Prostate gland (tissue), 2 donors: ENCODE measurements around the gene SAAL1. TPM values are rescaled to one million over a fixed set of nuclear protein-coding genes. Genes with fewer than 3 reads are reported as not detected.

Experiments
- DNase-seq: peaks from one replicate; pipeline ENCODE4 v3.0.0-alpha.2; 2019; ENCODE audit warnings: low spot score
- H3K27ac ChIP-seq, 2 donors: fragments of 200-600 bp; sonication (generic); 2 replicates each; pipeline ENCODE4 v1.5.1; 2017 to 2019
- H3K27me3 ChIP-seq: fragments of 200-600 bp; sonication (generic); replicated peaks from 2 replicates; pipeline ENCODE4 v1.5.1; 2019; ENCODE audit not compliant: insufficient read depth
- H3K36me3 ChIP-seq, 2 donors: fragments of 200-600 bp; sonication (generic); 1 replicate in 1 of 2; 2 replicates in 1 of 2; pipeline versions ENCODE4 v1.5.1 to v1.8.1; 2017 to 2019
- H3K4me1 ChIP-seq: fragments of 200-600 bp; sonication (generic); replicated peaks from 2 replicates; pipeline ENCODE4 v1.5.1; 2019
- H3K4me3 ChIP-seq, 2 donors: fragments of 200-600 bp; sonication (generic); 2 replicates each; pipeline ENCODE4 v1.5.1; 2017 to 2019
- H3K9me3 ChIP-seq: fragments of 200-600 bp; sonication (generic); 2 replicates; pipeline ENCODE4 v1.5.1; 2017
- CTCF ChIP-seq, 4 experiments: fragments of 200-600 bp in 2 of 4; fragments of 450-650 bp in 2 of 4; sonication (generic) in 2 of 4; IDR thresholded peaks; 1 replicate in 3 of 4; 2 replicates in 1 of 4; pipeline ENCODE4 v1.5.1; 2016 to 2019; ENCODE audit warnings: antibody characterized with exemption in 4 of 4, mild to moderate bottlenecking in 2 of 4, moderate library complexity in 2 of 4
- POLR2A ChIP-seq: fragments of 450-650 bp; IDR thresholded peaks from one replicate; pipeline ENCODE4 v1.6.1; 2016; ENCODE audit warnings: antibody characterized with exemption, mild to moderate bottlenecking
- POLR2AphosphoS5 ChIP-seq: sonication (generic); formaldehyde crosslinking; IDR thresholded peaks from one replicate; pipeline ENCODE4 v1.6.1; 2017; ENCODE audit warnings: antibody characterized with exemption
- WGBS: methylation state at CpG from one replicate; pipeline ENCODE4 v1.1.5; 2018; 5-methylcytosine and 5-hydroxymethylcytosine counted together
- intact Hi-C: fragments of 100-400 bp; cut with DNase I; formaldehyde crosslinking; loops from one replicate; pipeline ENCODE4 v1.14.2; 2022
- total RNA-seq, 2 donors: library from RNA; depleted of rRNA; stranded (reverse); fragments of >200 nt; gene quantifications; one replicate each; pipeline ENCODE4 v1.1.0, GENCODE V29; 2016

The SAAL1 gene, protein sequence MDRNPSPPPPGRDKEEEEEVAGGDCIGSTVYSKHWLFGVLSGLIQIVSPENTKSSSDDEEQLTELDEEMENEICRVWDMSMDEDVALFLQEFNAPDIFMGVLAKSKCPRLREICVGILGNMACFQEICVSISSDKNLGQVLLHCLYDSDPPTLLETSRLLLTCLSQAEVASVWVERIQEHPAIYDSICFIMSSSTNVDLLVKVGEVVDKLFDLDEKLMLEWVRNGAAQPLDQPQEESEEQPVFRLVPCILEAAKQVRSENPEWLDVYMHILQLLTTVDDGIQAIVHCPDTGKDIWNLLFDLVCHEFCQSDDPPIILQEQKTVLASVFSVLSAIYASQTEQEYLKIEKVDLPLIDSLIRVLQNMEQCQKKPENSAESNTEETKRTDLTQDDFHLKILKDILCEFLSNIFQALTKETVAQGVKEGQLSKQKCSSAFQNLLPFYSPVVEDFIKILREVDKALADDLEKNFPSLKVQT
- total RNA-seq: 10 to 100 TPM; 11.2 to 25.8 TPM

- WGBS: 7% methylated on average over 29 of the region's 48 CpGs
- Histone ChIP-seq H3K4me3 (peak within 1 kb of the TSS; percentile 89 to 98), H3K4me1 (no peaks in the 10 kb centered on the region), H3K27ac (peak within 1 kb of the TSS; percentile 54 to 63), H3K27me3 (no peaks in the 10 kb centered on the region), H3K9me3 (no peaks in the 10 kb centered on the region), H3K36me3 (no peaks in the 10 kb centered on the region)
- peak; percentile 76 for DNase-seq
- TF ChIP-seq POLR2A (no peak), CTCF (IDR thresholded peaks at IDR 0.05) (peak; percentile 47 to 80 (median 76)), POLR2AphosphoS5 (peak; percentile 69)
- intact Hi-C loops: loop anchor here (5.0 kb wide), 2 partner anchors 94 to 114 kb away; partner anchors contain the start of gene SERGEF
These were observed at the start of gene SAAL1 for GRCh38 chr11:18105802-18106574. SAAL1 (minus strand) TSS chr11:18106082; CDS start chr11:18106041, 41 bp downstream.

DNA sequence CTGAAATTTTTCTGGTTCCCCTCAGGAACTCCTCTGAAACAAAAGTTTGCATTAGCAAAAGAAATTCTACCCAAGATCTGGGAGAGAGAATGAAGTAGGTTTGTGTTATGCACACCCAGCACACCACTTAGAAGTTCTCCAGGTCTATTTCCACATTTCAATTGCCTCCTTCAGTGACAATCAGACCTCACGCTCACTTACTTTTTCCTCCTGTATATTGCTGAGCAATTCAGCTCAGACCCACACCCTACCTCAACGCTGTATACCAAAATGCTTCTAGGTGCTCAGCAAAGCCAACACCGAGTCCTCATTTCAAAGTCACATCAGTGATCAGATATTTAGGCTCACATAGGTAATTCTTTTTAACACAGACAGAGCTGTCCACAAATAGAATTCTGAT lies 45.7 kb upstream of the SAAL1 start:
- TF ChIP-seq POLR2AphosphoS5 (no peak), CTCF (IDR thresholded peaks at IDR 0.05) (no peak), POLR2A (no peak)

GRCh38 chr11:18145837-18146236 lies 40.0 kb upstream of the SAAL1 start:
- DNase-seq: no peak
- 62% methylated on average over 3 of the region's 3 CpGs for WGBS
- Histone ChIP-seq H3K27me3 (no peaks in the 10 kb centered on the region), H3K4me3 (no peak overlapping the region), H3K36me3 (no peaks in the 10 kb centered on the region), H3K27ac (no peak overlapping the region), H3K9me3 (no peaks in the 10 kb centered on the region), H3K4me1 (no peaks in the 10 kb centered on the region)
- intact Hi-C loops: no loop called here
- TF ChIP-seq POLR2A (no peak), CTCF (IDR thresholded peaks at IDR 0.05) (no peak), POLR2AphosphoS5 (no peak)

More for the DNA sequence above, 45.7 kb upstream of the SAAL1 start:
- H3K36me3 ChIP-seq: no peaks in the 10 kb centered on the region
- H3K27me3 ChIP-seq: no peaks in the 10 kb centered on the region
- WGBS: 83% methylated on average over 3 of the region's 3 CpGs
- no peaks in the 10 kb centered on the region for H3K4me1 ChIP-seq
- intact Hi-C loops: no loop called here
- no peak overlapping the region for H3K27ac ChIP-seq
- no peak for DNase-seq
- no peaks in the 10 kb centered on the region for H3K9me3 ChIP-seq
- H3K4me3 ChIP-seq: no peak overlapping the region

DNA sequence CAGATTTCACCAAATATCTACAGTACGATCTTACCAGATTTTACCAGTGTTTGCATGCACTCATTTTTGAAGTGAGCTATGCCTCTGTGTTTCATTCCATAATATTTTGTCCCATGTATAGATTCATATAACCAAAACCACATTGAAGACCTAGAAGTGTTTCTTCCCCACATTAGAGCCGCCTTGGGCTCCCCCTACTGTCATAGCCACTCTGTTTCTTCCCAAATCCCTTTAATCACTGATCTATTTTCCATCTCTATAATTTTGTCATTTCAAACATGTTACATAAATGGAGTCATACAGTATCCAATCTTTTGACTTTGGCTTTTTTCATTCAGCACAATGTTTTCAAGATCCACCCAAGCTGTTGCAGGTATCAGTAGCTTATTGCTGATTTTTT lies 39.1 kb upstream of the SAAL1 start:
- Histone ChIP-seq H3K27ac (no peak overlapping the region), H3K4me1 (no peaks in the 10 kb centered on the region), H3K4me3 (no peak overlapping the region), H3K9me3 (no peaks in the 10 kb centered on the region), H3K27me3 (no peaks in the 10 kb centered on the region), H3K36me3 (no peaks in the 10 kb centered on the region)
- 64% methylated on average over 2 of the region's 2 CpGs for WGBS
- intact Hi-C loops: no loop called here
- no peak for TF ChIP-seq POLR2A
- TF ChIP-seq POLR2AphosphoS5: no peak
- no peak for TF ChIP-seq CTCF (IDR thresholded peaks at IDR 0.05)
- no peak for DNase-seq
